ENCODE measurements around the gene BCAS4. TPM values are rescaled to one million over a fixed set of nuclear protein-coding genes. Genes with fewer than 3 reads are reported as not detected.

The BCAS4 gene
- total and polyA plus RNA-seq, 8 donors, result under 0.01 to 7.2 (median 2.2) TPM; not detected in 1

- Histone ChIP-seq H3K36me3 (no peaks in the 10 kb centered on the region), H3K9me3 (no peaks in the 10 kb centered on the region), H3K27me3 (peaks cover 0 to 8% (median 0%) of the 10 kb centered on the region in 3 donors), H3K4me1 (peaks cover 0 to 4% (median 0%) of the 10 kb centered on the region in 4 donors), H3K4me3 (no peak overlapping the region), H3K27ac (no peak overlapping the region)
- intact Hi-C loops (cut with DNase I; ENCODE audit: low total_unique reads), result no loop called here
- TF ChIP-seq, protein P1, sequence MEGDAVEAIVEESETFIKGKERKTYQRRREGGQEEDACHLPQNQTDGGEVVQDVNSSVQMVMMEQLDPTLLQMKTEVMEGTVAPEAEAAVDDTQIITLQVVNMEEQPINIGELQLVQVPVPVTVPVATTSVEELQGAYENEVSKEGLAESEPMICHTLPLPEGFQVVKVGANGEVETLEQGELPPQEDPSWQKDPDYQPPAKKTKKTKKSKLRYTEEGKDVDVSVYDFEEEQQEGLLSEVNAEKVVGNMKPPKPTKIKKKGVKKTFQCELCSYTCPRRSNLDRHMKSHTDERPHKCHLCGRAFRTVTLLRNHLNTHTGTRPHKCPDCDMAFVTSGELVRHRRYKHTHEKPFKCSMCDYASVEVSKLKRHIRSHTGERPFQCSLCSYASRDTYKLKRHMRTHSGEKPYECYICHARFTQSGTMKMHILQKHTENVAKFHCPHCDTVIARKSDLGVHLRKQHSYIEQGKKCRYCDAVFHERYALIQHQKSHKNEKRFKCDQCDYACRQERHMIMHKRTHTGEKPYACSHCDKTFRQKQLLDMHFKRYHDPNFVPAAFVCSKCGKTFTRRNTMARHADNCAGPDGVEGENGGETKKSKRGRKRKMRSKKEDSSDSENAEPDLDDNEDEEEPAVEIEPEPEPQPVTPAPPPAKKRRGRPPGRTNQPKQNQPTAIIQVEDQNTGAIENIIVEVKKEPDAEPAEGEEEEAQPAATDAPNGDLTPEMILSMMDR (IDR thresholded peaks at IDR 0.05), result no peak
- TF ChIP-seq POLR2AphosphoS5 (IDR thresholded peaks at IDR 0.05) (no peak), EP300 (IDR thresholded peaks at IDR 0.05) (no peak), POLR2A (IDR thresholded peaks at IDR 0.05) (no peak)
- no peak for DNase-seq
- 91 to 98% (median 94%) methylated on average over 2 of the region's 2 CpGs for WGBS, 5 donors
Measured at GRCh38 chr20:50783390-50783789, 11.5 kb upstream of the BCAS4 start.

DNA sequence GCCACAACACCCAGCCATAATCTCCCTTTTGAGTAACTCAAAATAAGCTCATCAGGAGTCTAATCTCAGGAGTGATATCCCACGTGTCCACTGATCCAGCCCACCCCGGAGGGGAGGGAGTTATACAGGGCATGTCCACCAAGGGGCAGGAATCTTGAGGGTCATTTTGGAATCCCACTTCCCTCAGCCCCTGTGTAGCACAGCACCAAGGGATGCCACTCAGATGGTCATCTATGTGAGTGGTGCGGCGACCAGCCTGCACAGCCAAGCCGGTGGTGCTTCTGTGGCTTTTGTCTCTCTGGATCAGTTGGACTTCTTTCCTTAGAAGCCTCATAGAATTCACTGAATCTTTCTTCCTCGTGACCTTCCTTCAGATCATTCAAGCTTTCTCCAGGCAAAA is 11.0 kb upstream of the BCAS4 start:
- peaks cover 0 to 9% (median 0%) of the 10 kb centered on the region in 4 donors for H3K4me1 ChIP-seq
- no peaks in the 10 kb centered on the region for H3K36me3 ChIP-seq
- TF ChIP-seq POLR2AphosphoS5 (IDR thresholded peaks at IDR 0.05) (no peak), EP300 (IDR thresholded peaks at IDR 0.05) (no peak), POLR2A (IDR thresholded peaks at IDR 0.05) (no peak)
- TF ChIP-seq, protein P1 (IDR thresholded peaks at IDR 0.05), result no peak
- no peaks in the 10 kb centered on the region for H3K9me3 ChIP-seq
- no peak overlapping the region for H3K4me3 ChIP-seq
- intact Hi-C loops (cut with DNase I; ENCODE audit: low total_unique reads), result no loop called here
- DNase-seq, result no peak
- peaks cover 0 to 3% (median 0%) of the 10 kb centered on the region in 3 donors for H3K27me3 ChIP-seq
- H3K27ac ChIP-seq, result no peak overlapping the region
- WGBS, 5 donors, result 74 to 97% (median 87%) methylated on average over 5 to 6 of the region's 6 CpGs

DNA sequence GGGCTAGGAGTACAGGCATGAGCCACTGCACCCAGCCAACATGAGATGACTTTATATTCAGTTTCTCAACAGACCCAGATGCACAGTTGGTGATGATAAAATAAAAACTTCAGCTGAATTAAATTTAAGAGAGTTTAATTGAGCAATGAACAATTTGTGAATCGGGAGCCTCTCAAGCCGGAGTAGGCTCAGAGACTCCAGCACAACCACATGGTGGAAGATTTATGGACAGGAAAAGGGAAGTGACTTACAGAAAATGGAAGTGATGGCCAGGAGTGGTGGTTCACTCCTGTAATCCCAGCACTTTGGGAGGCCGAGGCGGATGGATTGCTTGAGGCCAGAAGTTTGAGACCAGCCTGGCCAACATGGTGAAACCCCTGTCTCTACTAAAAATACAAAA is 10.4 kb upstream of the BCAS4 start:
- 84 to 93% (median 90%) methylated on average over 4 of the region's 4 CpGs for WGBS, 5 donors
- H3K4me3 ChIP-seq, result no peak overlapping the region
- no peak for DNase-seq

DNA sequence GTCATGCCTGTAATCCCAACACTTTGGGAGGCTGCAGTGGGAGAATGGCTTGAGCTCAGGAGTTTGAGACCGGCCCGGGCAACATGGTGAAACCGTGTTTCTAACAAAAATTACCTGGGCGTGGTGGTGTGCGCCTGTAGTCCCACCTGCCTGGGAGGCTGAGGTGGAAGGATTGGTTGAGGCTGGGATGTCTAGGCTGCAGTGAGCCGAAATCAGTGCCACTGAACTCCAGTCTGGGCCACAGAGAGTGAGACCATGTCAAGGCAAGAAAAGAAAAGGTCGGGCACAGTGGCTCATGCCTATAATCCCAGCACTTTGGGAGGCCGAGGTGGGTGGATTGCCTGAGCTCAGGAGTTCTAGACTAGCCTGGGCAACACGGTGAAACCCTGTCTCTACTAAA is 8.2 kb upstream of the BCAS4 start:
- peaks cover 10 to 30% (median 15%) of the 10 kb centered on the region in 4 donors for H3K4me1 ChIP-seq
- no peak for DNase-seq
- no peak overlapping the region for H3K27ac ChIP-seq
- intact Hi-C loops (cut with DNase I; ENCODE audit: low total_unique reads), result no loop called here
- no peaks in the 10 kb centered on the region for H3K36me3 ChIP-seq
- WGBS, 5 donors, result 87 to 96% (median 93%) methylated on average over 9 of the region's 9 CpGs
- TF ChIP-seq, protein P1 (IDR thresholded peaks at IDR 0.05), result no peak
- TF ChIP-seq EP300 (IDR thresholded peaks at IDR 0.05) (no peak), POLR2A (IDR thresholded peaks at IDR 0.05) (no peak), POLR2AphosphoS5 (IDR thresholded peaks at IDR 0.05) (no peak)
- no peak overlapping the region for H3K4me3 ChIP-seq
- H3K27me3 ChIP-seq, result no peaks in the 10 kb centered on the region
- H3K9me3 ChIP-seq, result no peaks in the 10 kb centered on the region

More for the DNA sequence above, 10.4 kb upstream of the BCAS4 start:
- Histone ChIP-seq H3K9me3 (no peaks in the 10 kb centered on the region), H3K27me3 (no peaks in the 10 kb centered on the region), H3K4me1 (peaks cover 0 to 10% (median 0%) of the 10 kb centered on the region in 4 donors), H3K36me3 (no peaks in the 10 kb centered on the region), H3K27ac (no peak overlapping the region)
- intact Hi-C loops (cut with DNase I; ENCODE audit: low total_unique reads), result no loop called here
- TF ChIP-seq EP300 (IDR thresholded peaks at IDR 0.05) (no peak), POLR2A (IDR thresholded peaks at IDR 0.05) (no peak), POLR2AphosphoS5 (IDR thresholded peaks at IDR 0.05) (no peak)
- TF ChIP-seq, protein P1 (IDR thresholded peaks at IDR 0.05), result no peak
